GM12878 (cell line): ENCODE measurements around the gene CAMK2D. TPM values are rescaled to one million over a fixed set of nuclear protein-coding genes. Genes with fewer than 3 reads are reported as not detected.

ENCODE experiments used
- ATAC-seq: fragments of 200-7000 bp; cut with Tn5 transposase; 3 replicates; pipeline ENCODE4 v1.9.1; 2020; ENCODE audit warnings: mild to moderate bottlenecking, moderate library complexity
- BruUV-seq: library from RNA; stranded (reverse); fragments of 400-500 nt; replicated peaks from 2 replicates; lab custom pipeline; 2021; lab: Mats Ljungman, UMichigan
- CTCF ChIA-PET: fragments of 300-600 bp; sonication (Branson Sonifier 250); formaldehyde crosslinking; extraction: SDS; loops from one replicate; lab custom pipeline; 2021; ENCODE audit warnings: inconsistent platforms; lab: Yijun Ruan, JAX
- POLR2A ChIA-PET: fragments of 350-600 bp; formaldehyde crosslinking; extraction: SDS; loops from one replicate; lab custom pipeline; 2021; ENCODE audit warnings: inconsistent platforms; lab: Charles Lee
- RAD21 ChIA-PET: fragments of 300-600 bp; sonication (Branson Sonifier 250); formaldehyde crosslinking; loops from one replicate; lab custom pipeline; 2023; ENCODE audit warnings: antibody characterized with exemption; ENCODE audit not compliant: unreplicated experiment; lab: Charles Lee
- SMC1A ChIA-PET: fragments of 300-600 bp; sonication (Branson Sonifier 250); formaldehyde crosslinking; loops from one replicate; lab custom pipeline; 2023; ENCODE audit not compliant: unreplicated experiment, uncharacterized antibody; lab: Charles Lee
- DNase-seq: peaks from one replicate; pipeline ENCODE4 v3.0.0-alpha.2; 2011; ENCODE audit warnings: low read depth, low spot score
- FAIRE-seq: peaks from 3 replicates; lab custom pipeline; 2011; peaks lifted over from hg19 to GRCh38; lab: Jason Lieb, UNC
- H2AFZ ChIP-seq: 2 replicates; pipeline ENCODE4 v1.6.0; 2011; ENCODE audit warnings: low read depth, low read length, control low read depth; ENCODE audit not compliant: control insufficient read depth
- H3K27ac ChIP-seq: 2 replicates; pipeline ENCODE4 v1.5.1; 2011; ENCODE audit warnings: control low read depth; ENCODE audit not compliant: control insufficient read depth, insufficient read depth
- H3K27me3 ChIP-seq, 2 experiments: replicated peaks in 1 of 2; 2 replicates each; pipeline versions ENCODE4 v1.6.0 to v1.6.1; 2011; ENCODE audit warnings: low read length in 1 of 2; ENCODE audit not compliant: control insufficient read depth in 2 of 2, insufficient read depth in 2 of 2
- H3K36me3 ChIP-seq, 2 experiments: 2 replicates each; pipeline ENCODE4 v1.5.1; 2011; ENCODE audit warnings: low read length in 1 of 2; ENCODE audit not compliant: control insufficient read depth in 2 of 2, insufficient read depth in 2 of 2
- H3K4me1 ChIP-seq: 2 replicates; pipeline ENCODE4 v1.6.1; 2011; ENCODE audit warnings: mild to moderate bottlenecking, low read length, moderate library complexity, mixed read lengths; ENCODE audit not compliant: control insufficient read depth, insufficient read depth
- H3K4me2 ChIP-seq: 2 replicates; pipeline ENCODE4 v1.6.0; 2011; ENCODE audit warnings: control low read depth; ENCODE audit not compliant: control insufficient read depth, insufficient read depth
- H3K4me3 ChIP-seq: fragments of 200-600 bp; sonication (generic); 2 replicates; pipeline ENCODE4 v1.5.1; 2016
- H3K79me2 ChIP-seq: 2 replicates; pipeline ENCODE4 v1.6.0; 2011; ENCODE audit warnings: low read length; ENCODE audit not compliant: control insufficient read depth, insufficient read depth
- H3K9ac ChIP-seq: 2 replicates; pipeline ENCODE4 v1.8.0; 2011; ENCODE audit warnings: low read length, control low read depth, mixed read lengths; ENCODE audit not compliant: control insufficient read depth, insufficient read depth
- H3K9me3 ChIP-seq: replicated peaks from 3 replicates; pipeline ENCODE4 v1.5.1; 2011; ENCODE audit warnings: mild to moderate bottlenecking, low read length; ENCODE audit not compliant: control insufficient read depth, insufficient read depth
- H4K20me1 ChIP-seq: 2 replicates; pipeline ENCODE4 v1.6.0; 2011; ENCODE audit not compliant: control insufficient read depth, insufficient read depth
- BMI1 ChIP-seq: fragments of 450-650 bp; IDR thresholded peaks from 2 replicates; pipeline ENCODE4 v1.6.1; 2016; ENCODE audit warnings: mild to moderate bottlenecking, moderate library complexity, borderline replicate concordance
- BRCA1 ChIP-seq: IDR thresholded peaks from 2 replicates; pipeline ENCODE4 v1.6.1; 2011; ENCODE audit warnings: low read depth, low read length, improper control_type of control experiment
- EP300 ChIP-seq, 2 experiments: fragments of 150-350 bp in 1 of 2; IDR thresholded peaks; 2 replicates each; pipeline ENCODE4 v1.6.1; 2011 to 2012; ENCODE audit warnings: low read depth in 2 of 2, low read length in 2 of 2, borderline replicate concordance in 1 of 2, improper control_type of control experiment in 1 of 2, inconsistent platforms in 1 of 2; ENCODE audit not compliant: control insufficient read depth in 1 of 2
- HDGF ChIP-seq: fragments of 450-650 bp; IDR thresholded peaks from 2 replicates; pipeline ENCODE4 v1.6.1; 2016; ENCODE audit warnings: antibody characterized with exemption
- NFYA ChIP-seq: IDR thresholded peaks from 2 replicates; pipeline ENCODE4 v1.6.1; 2011; ENCODE audit warnings: low read depth, mild to moderate bottlenecking, low read length, improper control_type of control experiment, borderline replicate concordance
- NR2C2 ChIP-seq: IDR thresholded peaks from 2 replicates; pipeline ENCODE4 v1.6.1; 2011; ENCODE audit warnings: borderline replicate concordance, low read depth; ENCODE audit not compliant: control insufficient read depth, insufficient read length
- SKIL ChIP-seq: fragments of 450-650 bp; IDR thresholded peaks from 2 replicates; pipeline ENCODE4 v1.6.1; 2017; ENCODE audit warnings: mild to moderate bottlenecking, low read depth, inconsistent platforms; ENCODE audit not compliant: poor library complexity, severe bottlenecking
- SUZ12 ChIP-seq: fragments of 200-600 bp; sonication (generic); IDR thresholded peaks from one replicate; pipeline ENCODE4 v1.6.1; 2018; ENCODE audit warnings: antibody characterized with exemption, mild to moderate bottlenecking; ENCODE audit not compliant: unreplicated experiment
- WGBS: methylation state at CpG from one replicate; pipeline ENCODE4 v1.1.6; 2016; ENCODE audit warnings: low lambda C conversion rate; ENCODE audit not compliant: insufficient replicate concordance, insufficient coverage; ENCODE audit errors: missing lambda C conversion rate; 5-methylcytosine and 5-hydroxymethylcytosine counted together
- in situ Hi-C: fragments of 300-500 bp; cut with MboI; formaldehyde crosslinking; loops from 9 replicates; pipeline ENCODE4 v1.14.3; 2018; ENCODE audit warnings: mixed read lengths
- intact Hi-C: fragments of 100-400 bp; cut with micrococcal nuclease; formaldehyde crosslinking; loops from one replicate; pipeline ENCODE4 v1.14.2; 2022; ENCODE audit not compliant: unreplicated experiment
- polyA plus RNA-seq, 11 experiments: library from polyadenylated mRNA; depleted of rRNA in 4 of 11; unstranded in 6 of 11; stranded (reverse) in 5 of 11; fragments of >200 nt; fragmentation: Nextera tagmentation in 4 of 11; fragmentation: Illumina TruSeq in 1 of 11; extraction: Ambion mirVana in 4 of 11; extraction: Trizol in 1 of 11; gene quantifications; 1 replicate in 1 of 11; 2 replicates in 10 of 11; pipeline versions ENCODE4 v1.2.1 to v1.2.3, GENCODE V29; 2011 to 2016; ENCODE audit warnings: inconsistent platforms in 2 of 11, missing spikeins in 2 of 11, low read depth in 1 of 11
- total RNA-seq, 4 experiments: library from RNA; depleted of rRNA in 3 of 4; stranded (reverse); fragments of >200 nt in 3 of 4; fragmentation: Illumina TruSeq in 1 of 4; extraction: Trizol in 1 of 4; gene quantifications; 2 replicates each; pipeline versions ENCODE4 v1.2.1 to v1.2.3, GENCODE V29; 2013 to 2021
- TF ChIP-seq, protein P1 (sequence below): fragments of 450-650 bp; IDR thresholded peaks from 2 replicates; pipeline ENCODE4 v1.6.1; 2017; ENCODE audit warnings: antibody characterized with exemption, mild to moderate bottlenecking, moderate library complexity
- TF ChIP-seq, protein P2 (sequence below): IDR thresholded peaks from 2 replicates; pipeline ENCODE4 v1.6.1; 2012; ENCODE audit warnings: mild to moderate bottlenecking, low read depth, low read length

The CAMK2D gene
- total and polyA plus RNA-seq, 10 of the 15 experiments (the other 5 are each of a cell fraction or from before 2014, with no cell fraction given) = 6.9 to 88.5 (median 12.9) TPM

DNA sequence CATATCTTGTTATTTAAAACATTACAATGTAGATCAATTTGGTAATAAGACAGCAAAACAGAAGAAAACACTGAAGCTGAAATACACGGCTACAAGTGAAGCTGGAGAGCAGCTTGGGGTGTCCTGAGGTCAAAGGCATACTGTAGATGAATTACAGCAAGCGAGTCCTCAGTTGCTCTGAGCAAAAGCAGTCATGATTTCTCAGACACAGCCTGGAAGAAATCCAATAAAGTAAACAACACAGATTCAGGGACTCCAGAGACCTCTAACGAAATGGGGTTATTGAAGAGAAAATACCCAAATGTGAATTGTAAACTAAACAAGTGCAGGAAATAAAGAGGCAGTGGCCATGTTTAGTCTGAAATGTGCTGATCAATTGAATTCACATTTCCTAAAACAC is 324.4 kb downstream of the CAMK2D start:
- Histone ChIP-seq H4K20me1 (no peaks in the 10 kb centered on the region), H3K9me3 (no peaks in the 10 kb centered on the region), H3K9ac (no peak overlapping the region), H3K36me3 (no peaks in the 10 kb centered on the region), H3K79me2 (no peaks in the 10 kb centered on the region), H3K4me1 (no peaks in the 10 kb centered on the region), H2AFZ (no peak overlapping the region)
- intact Hi-C loops (no loop called here), in situ Hi-C loops (no loop called here)
- no TSS peak for BruUV-seq
- SMC1A ChIA-PET = interaction anchor here (1.4 to 2.7 kb wide), 2 partner anchors 12 to 18 kb away, joined by 3 to 10 read pairs; no protein-coding TSS in a partner anchor
- DNase-seq (no peak), FAIRE-seq (no peak), ATAC-seq (no peak)
- RAD21 ChIA-PET = no interaction called here
- CTCF ChIA-PET = interaction anchor here (0.5 to 1.1 kb wide), 4 partner anchors 9 to 948 kb away, joined by 3 to 4 read pairs (median 3); no protein-coding TSS in a partner anchor
- POLR2A ChIA-PET = no interaction called here
- TF ChIP-seq NR2C2 (no peak), BRCA1 (no peak), SUZ12 (no peak), HDGF (no peak), BMI1 (no peak), SKIL (no peak), NFYA (no peak), EP300 (IDR thresholded peaks at IDR 0.05; ENCODE audit: borderline replicate concordance in 1 of 2, control insufficient read depth in 1 of 2, low read depth in 2 of 2, low read length in 2 of 2) (no peak)
- TF ChIP-seq, protein P1, sequence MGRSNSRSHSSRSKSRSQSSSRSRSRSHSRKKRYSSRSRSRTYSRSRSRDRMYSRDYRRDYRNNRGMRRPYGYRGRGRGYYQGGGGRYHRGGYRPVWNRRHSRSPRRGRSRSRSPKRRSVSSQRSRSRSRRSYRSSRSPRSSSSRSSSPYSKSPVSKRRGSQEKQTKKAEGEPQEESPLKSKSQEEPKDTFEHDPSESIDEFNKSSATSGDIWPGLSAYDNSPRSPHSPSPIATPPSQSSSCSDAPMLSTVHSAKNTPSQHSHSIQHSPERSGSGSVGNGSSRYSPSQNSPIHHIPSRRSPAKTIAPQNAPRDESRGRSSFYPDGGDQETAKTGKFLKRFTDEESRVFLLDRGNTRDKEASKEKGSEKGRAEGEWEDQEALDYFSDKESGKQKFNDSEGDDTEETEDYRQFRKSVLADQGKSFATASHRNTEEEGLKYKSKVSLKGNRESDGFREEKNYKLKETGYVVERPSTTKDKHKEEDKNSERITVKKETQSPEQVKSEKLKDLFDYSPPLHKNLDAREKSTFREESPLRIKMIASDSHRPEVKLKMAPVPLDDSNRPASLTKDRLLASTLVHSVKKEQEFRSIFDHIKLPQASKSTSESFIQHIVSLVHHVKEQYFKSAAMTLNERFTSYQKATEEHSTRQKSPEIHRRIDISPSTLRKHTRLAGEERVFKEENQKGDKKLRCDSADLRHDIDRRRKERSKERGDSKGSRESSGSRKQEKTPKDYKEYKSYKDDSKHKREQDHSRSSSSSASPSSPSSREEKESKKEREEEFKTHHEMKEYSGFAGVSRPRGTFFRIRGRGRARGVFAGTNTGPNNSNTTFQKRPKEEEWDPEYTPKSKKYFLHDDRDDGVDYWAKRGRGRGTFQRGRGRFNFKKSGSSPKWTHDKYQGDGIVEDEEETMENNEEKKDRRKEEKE = no peak
- TF ChIP-seq, protein P2, sequence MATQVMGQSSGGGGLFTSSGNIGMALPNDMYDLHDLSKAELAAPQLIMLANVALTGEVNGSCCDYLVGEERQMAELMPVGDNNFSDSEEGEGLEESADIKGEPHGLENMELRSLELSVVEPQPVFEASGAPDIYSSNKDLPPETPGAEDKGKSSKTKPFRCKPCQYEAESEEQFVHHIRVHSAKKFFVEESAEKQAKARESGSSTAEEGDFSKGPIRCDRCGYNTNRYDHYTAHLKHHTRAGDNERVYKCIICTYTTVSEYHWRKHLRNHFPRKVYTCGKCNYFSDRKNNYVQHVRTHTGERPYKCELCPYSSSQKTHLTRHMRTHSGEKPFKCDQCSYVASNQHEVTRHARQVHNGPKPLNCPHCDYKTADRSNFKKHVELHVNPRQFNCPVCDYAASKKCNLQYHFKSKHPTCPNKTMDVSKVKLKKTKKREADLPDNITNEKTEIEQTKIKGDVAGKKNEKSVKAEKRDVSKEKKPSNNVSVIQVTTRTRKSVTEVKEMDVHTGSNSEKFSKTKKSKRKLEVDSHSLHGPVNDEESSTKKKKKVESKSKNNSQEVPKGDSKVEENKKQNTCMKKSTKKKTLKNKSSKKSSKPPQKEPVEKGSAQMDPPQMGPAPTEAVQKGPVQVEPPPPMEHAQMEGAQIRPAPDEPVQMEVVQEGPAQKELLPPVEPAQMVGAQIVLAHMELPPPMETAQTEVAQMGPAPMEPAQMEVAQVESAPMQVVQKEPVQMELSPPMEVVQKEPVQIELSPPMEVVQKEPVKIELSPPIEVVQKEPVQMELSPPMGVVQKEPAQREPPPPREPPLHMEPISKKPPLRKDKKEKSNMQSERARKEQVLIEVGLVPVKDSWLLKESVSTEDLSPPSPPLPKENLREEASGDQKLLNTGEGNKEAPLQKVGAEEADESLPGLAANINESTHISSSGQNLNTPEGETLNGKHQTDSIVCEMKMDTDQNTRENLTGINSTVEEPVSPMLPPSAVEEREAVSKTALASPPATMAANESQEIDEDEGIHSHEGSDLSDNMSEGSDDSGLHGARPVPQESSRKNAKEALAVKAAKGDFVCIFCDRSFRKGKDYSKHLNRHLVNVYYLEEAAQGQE = no peak
- TF ChIP-seq, all 136 proteins: peak for 0
- H3K4me3 ChIP-seq = no peak overlapping the region
- WGBS = 32% methylated on average over 3 of the region's 3 CpGs
- no peak overlapping the region for H3K27ac ChIP-seq
- H3K4me2 ChIP-seq = no peak overlapping the region
- no peaks in the 10 kb centered on the region for H3K27me3 ChIP-seq
